ENCODE measurements around the gene SLC25A21. TPM values are rescaled to one million over a fixed set of nuclear protein-coding genes. Genes with fewer than 3 reads are reported as not detected.

SLC25A21 gene
- total and polyA plus RNA-seq, 8 donors, result 0.40 to 5.4 (median 1.3) TPM; not detected in 2

DNA sequence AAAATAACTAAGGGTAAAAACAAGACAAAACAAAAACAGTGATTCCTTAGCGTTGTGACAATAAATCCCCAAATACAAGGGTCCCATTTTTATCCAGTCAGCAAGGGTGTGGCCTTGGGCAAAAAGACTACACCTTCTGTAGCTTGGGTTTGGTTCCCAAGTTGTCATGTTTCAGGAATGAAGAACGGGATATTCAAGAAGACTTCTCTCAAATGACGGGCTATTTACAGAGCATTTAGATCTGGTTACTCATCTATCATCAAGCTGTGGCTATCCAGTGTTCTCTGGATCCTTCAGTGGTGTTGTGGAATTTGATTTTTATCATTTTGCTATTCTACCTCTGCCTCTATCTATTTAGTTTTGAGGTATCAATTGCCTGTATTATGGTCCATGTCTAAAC, 219.7 kb downstream of the SLC25A21 start:
- DNase-seq, result no peak
- intact Hi-C loops (cut with DNase I; ENCODE audit: low total_unique reads), result no loop called here
- no peaks in the 10 kb centered on the region for H3K27me3 ChIP-seq
- no peaks in the 10 kb centered on the region for H3K36me3 ChIP-seq
- H3K4me1 ChIP-seq, result no peaks in the 10 kb centered on the region
- no peak overlapping the region for H3K4me3 ChIP-seq
- TF ChIP-seq POLR2A (IDR thresholded peaks at IDR 0.05), result no peak
- no peak for TF ChIP-seq POLR2AphosphoS5 (IDR thresholded peaks at IDR 0.05)
- no peak for TF ChIP-seq CTCF (IDR thresholded peaks at IDR 0.05)
- TF ChIP-seq EP300 (IDR thresholded peaks at IDR 0.05), result no peak
- H3K9me3 ChIP-seq, result no peaks in the 10 kb centered on the region
- H3K27ac ChIP-seq, result no peak overlapping the region
- 79 to 88% (median 83%) methylated on average over 3 of the region's 3 CpGs for WGBS, 5 donors

GRCh38 chr14:36951380-36951911, 221.0 kb downstream of the SLC25A21 start:
- TF ChIP-seq EP300 (IDR thresholded peaks at IDR 0.05) (no peak), POLR2A (IDR thresholded peaks at IDR 0.05) (no peak), POLR2AphosphoS5 (IDR thresholded peaks at IDR 0.05) (no peak)
- Histone ChIP-seq H3K4me1 (no peaks in the 10 kb centered on the region), H3K36me3 (no peaks in the 10 kb centered on the region), H3K27ac (no peak overlapping the region), H3K27me3 (no peaks in the 10 kb centered on the region), H3K9me3 (no peaks in the 10 kb centered on the region), H3K4me3 (no peak overlapping the region)
- 62 to 72% (median 69%) methylated on average over 2 of the region's 2 CpGs for WGBS, 5 donors
- DNase-seq, result no peak
- intact Hi-C loops (cut with DNase I; ENCODE audit: low total_unique reads), result no loop called here

- Histone ChIP-seq H3K36me3 (no peaks in the 10 kb centered on the region), H3K4me3 (no peak overlapping the region), H3K27ac (no peak overlapping the region), H3K4me1 (no peaks in the 10 kb centered on the region), H3K27me3 (no peaks in the 10 kb centered on the region), H3K9me3 (no peaks in the 10 kb centered on the region)
- WGBS, 5 donors, result 59 to 77% (median 71%) methylated on average over 1 of the region's 1 CpG
- DNase-seq, result no peak
- TF ChIP-seq EP300 (IDR thresholded peaks at IDR 0.05) (no peak), CTCF (IDR thresholded peaks at IDR 0.05) (no peak), POLR2A (IDR thresholded peaks at IDR 0.05) (no peak), POLR2AphosphoS5 (IDR thresholded peaks at IDR 0.05) (no peak)
- intact Hi-C loops (cut with DNase I; ENCODE audit: low total_unique reads), result no loop called here
Measured at GRCh38 chr14:36950812-36951211, 221.6 kb downstream of the SLC25A21 start.

GRCh38 chr14:36949371-36949770, 223.0 kb downstream of the SLC25A21 start:
- H3K4me3 ChIP-seq, result no peak overlapping the region
- no peaks in the 10 kb centered on the region for H3K36me3 ChIP-seq
- intact Hi-C loops (cut with DNase I; ENCODE audit: low total_unique reads), result no loop called here
- no peak overlapping the region for H3K27ac ChIP-seq
- H3K27me3 ChIP-seq, result no peaks in the 10 kb centered on the region
- no peaks in the 10 kb centered on the region for H3K9me3 ChIP-seq
- TF ChIP-seq POLR2A (IDR thresholded peaks at IDR 0.05), result no peak
- no peak for TF ChIP-seq CTCF (IDR thresholded peaks at IDR 0.05)
- no peak for TF ChIP-seq POLR2AphosphoS5 (IDR thresholded peaks at IDR 0.05)
- TF ChIP-seq EP300 (IDR thresholded peaks at IDR 0.05), result no peak
- no peaks in the 10 kb centered on the region for H3K4me1 ChIP-seq
- WGBS, 5 donors, result 63 to 75% (median 70%) methylated on average over 2 of the region's 2 CpGs
- DNase-seq, result no peak

GRCh38 chr14:36948157-36948859, 224.1 kb downstream of the SLC25A21 start:
- no peaks in the 10 kb centered on the region for H3K36me3 ChIP-seq
- TF ChIP-seq POLR2A (IDR thresholded peaks at IDR 0.05) (no peak), EP300 (IDR thresholded peaks at IDR 0.05) (no peak), POLR2AphosphoS5 (IDR thresholded peaks at IDR 0.05) (no peak), CTCF (IDR thresholded peaks at IDR 0.05) (no peak)

More at GRCh38 chr14:36948157-36948859, 224.1 kb downstream of the SLC25A21 start:
- 89 to 92% (median 90%) methylated on average over 5 of the region's 5 CpGs for WGBS, 5 donors
- no peaks in the 10 kb centered on the region for H3K27me3 ChIP-seq
- no peak for DNase-seq
- intact Hi-C loops (cut with DNase I; ENCODE audit: low total_unique reads), result no loop called here
- H3K4me1 ChIP-seq, result no peaks in the 10 kb centered on the region
- no peak overlapping the region for H3K27ac ChIP-seq
- no peak overlapping the region for H3K4me3 ChIP-seq
- H3K9me3 ChIP-seq, result no peaks in the 10 kb centered on the region

Data from stomach (tissue), 9 donors.